ENCODE measurements around the gene SMU1.
"Not testable (repeated sequence)": the region's sequence is repeated elsewhere in the genome, so short reads cannot be mapped to it uniquely, and the experiment has no call there.

Gene SMU1

GRCh38 chr9:33106827-33107621, 30.6 kb upstream of the SMU1 start:
- intact Hi-C loops (cut with DNase I) = no loop called here
- peak in 3 of 42 donors; percentile 9 to 20 (median 15) for DNase-seq

GRCh38 chr9:33106372-33106771, 29.9 kb upstream of the SMU1 start:
- intact Hi-C loops (cut with DNase I) = no loop called here
- DNase-seq = peak in 2 of 42 donors; percentile 6 to 8

GRCh38 chr9:33105959-33106358, 29.5 kb upstream of the SMU1 start:
- intact Hi-C loops (cut with DNase I) = no loop called here
- no peak for DNase-seq

GRCh38 chr9:33105504-33105903, 29.0 kb upstream of the SMU1 start:
- DNase-seq = no peak
- intact Hi-C loops (cut with DNase I) = no loop called here

- intact Hi-C loops (cut with DNase I) = no loop called here
- peak in 3 of 42 donors; percentile 3 to 9 (median 7) for DNase-seq
These were observed 27.9 kb upstream of the SMU1 start for GRCh38 chr9:33104401-33104800.

- peak in 3 of 42 donors; percentile 6 to 20 (median 11) for DNase-seq
These were observed 27.2 kb upstream of the SMU1 start for GRCh38 chr9:33103501-33104281.

GRCh38 chr9:33102551-33103210, 26.2 kb upstream of the SMU1 start:
- peak in 3 of 42 donors; percentile 9 to 35 (median 11) for DNase-seq
- intact Hi-C loops (cut with DNase I) = no loop called here

More at GRCh38 chr9:33103501-33104281, 27.2 kb upstream of the SMU1 start:
- intact Hi-C loops (cut with DNase I) = no loop called here

GRCh38 chr9:33101104-33101951, 24.9 kb upstream of the SMU1 start:
- DNase-seq = peak in 10 of 42 donors; percentile 5 to 55 (median 22)
- intact Hi-C loops (cut with DNase I) = no loop called here

GRCh38 chr9:33099754-33100153, 23.3 kb upstream of the SMU1 start:
- DNase-seq = peak in 1 of 42 donors; percentile 7
- intact Hi-C loops (cut with DNase I) = no loop called here

- intact Hi-C loops (cut with DNase I) = no loop called here
- no peak for DNase-seq
These were observed 20.7 kb upstream of the SMU1 start for GRCh38 chr9:33097192-33097591.

- intact Hi-C loops (cut with DNase I) = no loop called here
- no peak for DNase-seq
These were observed 16.2 kb upstream of the SMU1 start for GRCh38 chr9:33092634-33093033.

- DNase-seq = not testable (repeated sequence)
These were observed 9.2 kb upstream of the SMU1 start for GRCh38 chr9:33085672-33086071.

GRCh38 chr9:33082538-33083326, 6.3 kb upstream of the SMU1 start:
- DNase-seq = peak in 10 of 42 donors; percentile 15 to 49 (median 25)
- intact Hi-C loops (cut with DNase I) = loop anchor here (5.0 kb wide), 1 partner anchor 145 kb away; no protein-coding TSS in a partner anchor

More at GRCh38 chr9:33085672-33086071, 9.2 kb upstream of the SMU1 start:
- intact Hi-C loops (cut with DNase I) = not testable (repeated sequence)

- intact Hi-C loops (cut with DNase I) = loop anchor here (5.0 kb wide), 1 partner anchor 145 kb away; no protein-coding TSS in a partner anchor
- no peak for DNase-seq
These were observed 5.7 kb upstream of the SMU1 start for GRCh38 chr9:33082128-33082527.

- intact Hi-C loops (cut with DNase I) = loop anchor here (5.0 kb wide), 1 partner anchor 146 kb away; no protein-coding TSS in a partner anchor
- DNase-seq = peak in 32 of 42 donors; percentile 17 to 82 (median 59)
These were observed 4.8 kb upstream of the SMU1 start for GRCh38 chr9:33081128-33081851.

- intact Hi-C loops (cut with DNase I) = loop anchor here (5.0 kb wide), 1 partner anchor 147 kb away; no protein-coding TSS in a partner anchor
These were observed 4.1 kb upstream of the SMU1 start for GRCh38 chr9:33080534-33080933.

GRCh38 chr9:33068991-33069390, 7.5 kb downstream of the SMU1 start:
- intact Hi-C loops (cut with DNase I) = no loop called here
- DNase-seq = no peak

More at GRCh38 chr9:33080534-33080933, 4.1 kb upstream of the SMU1 start:
- no peak for DNase-seq

Data from head of caudate nucleus (tissue), 42 donors.